ENCODE results near the gene SREBF2.

Gene SREBF2

DNA sequence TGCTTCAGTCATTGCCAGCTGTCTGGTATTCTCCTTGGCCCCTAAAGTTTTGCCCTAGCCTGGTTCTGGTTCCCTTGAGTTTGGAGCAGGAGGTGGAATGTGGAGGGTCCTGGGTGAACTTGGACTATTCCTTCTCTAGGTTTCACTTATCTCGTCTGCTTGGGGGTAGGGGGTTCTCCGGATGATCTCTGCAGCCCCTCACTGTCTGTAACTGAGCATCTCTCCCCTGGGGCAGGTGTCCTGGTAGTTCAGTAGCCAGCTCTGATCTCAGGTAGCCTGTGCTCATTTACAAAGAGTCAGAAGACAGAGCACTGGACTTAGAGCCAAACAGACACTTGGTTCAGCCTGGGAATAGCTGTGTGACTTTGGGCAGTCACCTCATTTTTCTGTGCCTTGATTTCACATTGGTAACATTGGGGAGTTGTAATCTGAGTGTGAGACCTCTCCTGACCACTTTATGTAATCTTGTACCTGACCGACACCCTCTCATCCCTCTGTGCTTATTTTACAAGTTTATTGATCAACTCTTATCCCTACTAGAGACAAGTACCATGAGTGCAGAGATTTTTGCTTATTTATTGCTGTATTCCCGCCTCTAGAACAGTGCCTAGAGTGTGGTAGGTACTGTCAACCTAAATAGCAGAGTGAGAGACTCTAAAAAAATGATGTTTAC, 31.6 kb upstream of the SREBF2 start:
- no peak for FAIRE-seq
- no peak for DNase-seq (ENCODE audit: insufficient read length, low spot score)
- TF ChIP-seq, protein P1, sequence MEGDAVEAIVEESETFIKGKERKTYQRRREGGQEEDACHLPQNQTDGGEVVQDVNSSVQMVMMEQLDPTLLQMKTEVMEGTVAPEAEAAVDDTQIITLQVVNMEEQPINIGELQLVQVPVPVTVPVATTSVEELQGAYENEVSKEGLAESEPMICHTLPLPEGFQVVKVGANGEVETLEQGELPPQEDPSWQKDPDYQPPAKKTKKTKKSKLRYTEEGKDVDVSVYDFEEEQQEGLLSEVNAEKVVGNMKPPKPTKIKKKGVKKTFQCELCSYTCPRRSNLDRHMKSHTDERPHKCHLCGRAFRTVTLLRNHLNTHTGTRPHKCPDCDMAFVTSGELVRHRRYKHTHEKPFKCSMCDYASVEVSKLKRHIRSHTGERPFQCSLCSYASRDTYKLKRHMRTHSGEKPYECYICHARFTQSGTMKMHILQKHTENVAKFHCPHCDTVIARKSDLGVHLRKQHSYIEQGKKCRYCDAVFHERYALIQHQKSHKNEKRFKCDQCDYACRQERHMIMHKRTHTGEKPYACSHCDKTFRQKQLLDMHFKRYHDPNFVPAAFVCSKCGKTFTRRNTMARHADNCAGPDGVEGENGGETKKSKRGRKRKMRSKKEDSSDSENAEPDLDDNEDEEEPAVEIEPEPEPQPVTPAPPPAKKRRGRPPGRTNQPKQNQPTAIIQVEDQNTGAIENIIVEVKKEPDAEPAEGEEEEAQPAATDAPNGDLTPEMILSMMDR (IDR thresholded peaks at IDR 0.05; ENCODE audit: insufficient read depth, missing control alignments), result no peak

DNA sequence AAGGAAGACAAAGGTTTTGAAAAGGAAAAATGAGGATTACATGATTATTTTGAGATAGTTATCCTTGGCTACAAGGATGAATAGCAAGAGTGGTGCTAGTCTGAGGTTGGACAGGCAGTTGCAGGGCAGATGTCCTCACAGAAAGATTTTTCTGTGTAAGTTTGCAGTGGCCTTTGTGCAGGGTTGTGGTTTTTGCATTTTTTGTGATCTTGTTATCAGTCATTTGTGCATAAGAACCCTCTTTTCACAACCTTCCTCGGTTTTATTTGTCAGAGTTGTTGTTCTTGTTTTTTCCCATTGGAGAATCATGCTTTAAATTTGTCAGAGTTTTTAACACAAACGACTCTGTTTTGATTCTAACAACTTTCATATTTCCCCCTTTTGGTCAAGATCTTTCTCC, 31.0 kb upstream of the SREBF2 start:
- DNase-seq (ENCODE audit: insufficient read length, low spot score) (no peak), FAIRE-seq (no peak)
- TF ChIP-seq, protein P1 (IDR thresholded peaks at IDR 0.05; ENCODE audit: insufficient read depth, missing control alignments), result no peak

DNA sequence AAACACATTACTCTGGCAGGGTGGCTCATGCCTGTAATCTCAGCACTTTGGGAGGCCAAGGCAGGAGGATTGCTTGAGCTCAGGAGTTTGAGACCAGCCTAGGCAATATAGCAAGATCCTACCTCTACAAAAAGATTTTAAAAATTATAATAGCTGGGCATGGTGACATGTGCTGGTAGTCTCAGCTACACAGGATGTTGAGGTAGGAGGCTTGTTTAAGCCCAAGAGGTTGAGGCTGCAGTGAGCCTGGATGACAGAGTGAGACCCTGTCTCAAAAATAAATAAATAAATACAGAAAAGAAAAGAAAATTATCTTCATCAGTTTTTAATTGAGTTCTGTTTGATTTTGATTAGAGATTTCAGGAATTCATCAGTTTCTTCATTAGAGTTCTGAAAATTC, 27.3 kb upstream of the SREBF2 start:
- DNase-seq (ENCODE audit: insufficient read length, low spot score), result no peak
- TF ChIP-seq, protein P1 (IDR thresholded peaks at IDR 0.05; ENCODE audit: insufficient read depth, missing control alignments), result no peak
- no peak for FAIRE-seq

DNA sequence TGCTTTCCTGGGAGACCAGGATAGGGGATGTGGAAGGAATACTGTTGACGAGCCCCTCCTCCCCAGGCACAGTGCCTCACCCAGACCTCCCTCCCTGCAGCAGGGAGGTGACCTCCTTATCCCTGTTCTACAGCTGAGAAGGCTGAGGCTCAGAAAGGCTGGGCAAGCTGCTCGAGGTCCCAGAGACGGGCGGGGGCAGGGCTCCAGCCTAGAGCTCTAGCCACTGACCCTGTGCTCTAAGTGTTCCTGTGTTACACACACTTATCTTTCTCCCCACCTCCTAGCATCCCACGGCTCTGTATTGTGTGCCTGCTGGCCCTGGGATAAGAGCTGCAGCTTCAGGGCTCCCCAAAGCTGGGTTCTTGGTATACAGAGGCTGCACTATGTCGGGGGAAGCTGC, 24.5 kb upstream of the SREBF2 start:
- DNase-seq (ENCODE audit: insufficient read length, low spot score) (no peak), FAIRE-seq (no peak)
- TF ChIP-seq, protein P1 (IDR thresholded peaks at IDR 0.05; ENCODE audit: insufficient read depth, missing control alignments), result no peak

DNA sequence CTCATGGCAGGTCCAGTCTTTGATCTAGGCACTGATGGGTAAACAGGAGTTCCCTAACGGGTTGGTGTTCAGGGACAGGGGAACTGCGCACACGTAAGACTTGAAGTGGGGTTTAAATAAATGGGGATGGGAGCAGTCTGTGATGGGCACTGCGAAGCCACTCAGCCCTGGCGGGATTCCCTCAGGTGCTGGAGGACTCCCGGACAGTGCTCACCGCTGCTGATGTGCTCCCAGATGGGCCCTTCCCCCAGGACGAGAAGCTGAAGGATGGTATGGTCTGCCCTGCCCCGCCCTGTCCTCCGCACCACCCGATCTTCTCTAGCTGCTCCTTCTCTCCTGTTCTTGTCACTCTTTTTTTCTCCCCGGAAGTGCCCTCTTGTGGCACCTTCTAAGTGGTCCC, 22.9 kb upstream of the SREBF2 start:
- no peak for FAIRE-seq
- TF ChIP-seq, protein P1 (IDR thresholded peaks at IDR 0.05; ENCODE audit: insufficient read depth, missing control alignments), result no peak

DNA sequence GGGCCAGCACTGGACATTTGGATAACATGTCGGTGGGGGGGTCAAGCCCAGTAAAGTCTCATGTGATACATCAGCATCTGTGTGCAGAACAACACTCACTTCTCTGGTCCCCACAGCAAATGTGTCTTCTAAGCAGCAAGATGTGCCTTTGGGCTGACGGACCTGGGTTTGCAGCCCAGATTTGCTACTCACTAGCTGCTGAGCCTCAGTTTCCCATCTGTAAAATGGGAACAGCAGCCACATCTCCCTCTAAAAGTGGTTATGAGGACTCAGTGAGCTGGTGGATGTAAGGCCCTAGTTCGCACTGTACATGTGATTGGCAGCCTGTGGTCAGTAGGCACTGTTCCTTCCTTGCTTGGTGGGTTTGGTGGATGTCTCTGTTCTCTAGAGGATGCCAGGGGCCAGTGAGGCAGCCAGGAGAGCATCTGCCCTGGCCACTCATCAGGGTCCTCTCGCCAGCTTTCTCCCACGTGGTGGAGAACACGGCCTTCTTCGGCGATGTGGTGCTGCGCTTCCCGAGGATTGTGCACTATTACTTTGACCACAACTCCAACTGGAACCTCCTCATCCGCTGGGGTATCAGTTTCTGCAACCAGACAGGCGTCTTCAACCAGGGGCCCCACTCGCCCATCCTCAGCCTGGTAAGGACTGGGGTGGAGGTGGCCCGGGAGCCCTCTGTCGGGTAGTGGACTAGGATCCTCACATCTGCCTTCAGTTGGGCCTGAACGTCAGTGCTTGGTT, 19.9 kb upstream of the SREBF2 start:
- TF ChIP-seq, protein P1 (IDR thresholded peaks at IDR 0.05; ENCODE audit: insufficient read depth, missing control alignments), result no peak
- no peak for FAIRE-seq

More for the DNA sequence above, 22.9 kb upstream of the SREBF2 start:
- no peak for DNase-seq (ENCODE audit: insufficient read length, low spot score)

More for the DNA sequence above, 19.9 kb upstream of the SREBF2 start:
- no peak for DNase-seq (ENCODE audit: insufficient read length, low spot score)

Measured in D721Med (cell line).